Right ventricle myocardium superior (tissue), 1 donor: ENCODE results near the gene MGAT3. TPM values are rescaled to one million over a fixed set of nuclear protein-coding genes. Genes with fewer than 3 reads are reported as not detected.

Experiments used
- ATAC-seq: fragments of 200-7000 bp; cut with Tn5 transposase; one replicate; pipeline ENCODE4 v1.9.1; 2020; ENCODE audit warnings: mild to moderate bottlenecking; ENCODE audit not compliant: poor library complexity
- DNase-seq: peaks from one replicate; pipeline ENCODE4 v3.0.0-alpha.2; 2020
- intact Hi-C: fragments of 100-400 bp; cut with DNase I; formaldehyde crosslinking; loops from one replicate; pipeline ENCODE4 v1.11.2; 2022
- total RNA-seq: library from RNA; stranded (reverse); fragmentation: NEBNext Ultra II Directional; extraction: Animal tissue kit (Norgen Biotek cat#: 25700); gene quantifications from one replicate; pipeline ENCODE4 v1.2.1, GENCODE V29; 2021
- donor health status: DM: no; HTN: yes; CAD: no; lungs with severe emphysema.

Gene MGAT3
- total RNA-seq, 1 donor from 2014 or later: 3.9 TPM

DNA sequence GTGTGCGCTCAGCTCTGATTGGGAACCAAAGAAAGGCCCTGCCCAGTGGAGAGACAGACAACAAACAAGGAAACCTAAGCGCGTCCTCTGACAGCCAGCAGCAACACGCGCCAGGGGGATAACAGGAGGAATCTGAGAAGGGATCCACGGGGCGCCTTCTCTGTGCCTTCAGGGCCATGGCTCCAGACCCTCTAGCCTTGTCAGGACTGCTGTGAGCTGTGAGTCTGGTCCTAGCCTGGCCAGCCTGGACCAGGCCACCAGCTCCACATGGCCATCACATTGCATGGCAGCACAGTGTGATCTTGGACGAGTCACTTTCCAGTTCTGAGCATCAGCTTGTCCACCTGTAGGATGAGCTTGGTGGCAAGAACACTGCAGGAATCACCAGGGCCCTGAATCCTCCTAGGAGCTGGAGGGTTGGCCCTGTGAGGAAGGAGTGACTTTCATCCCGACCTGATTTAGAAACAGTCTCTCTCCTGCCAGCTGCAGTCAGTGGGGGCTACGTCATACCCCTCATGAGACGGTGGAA is 11.8 kb upstream of the MGAT3 start:
- ATAC-seq (no peak), DNase-seq (no peak)
- intact Hi-C loops: no loop called here

DNA sequence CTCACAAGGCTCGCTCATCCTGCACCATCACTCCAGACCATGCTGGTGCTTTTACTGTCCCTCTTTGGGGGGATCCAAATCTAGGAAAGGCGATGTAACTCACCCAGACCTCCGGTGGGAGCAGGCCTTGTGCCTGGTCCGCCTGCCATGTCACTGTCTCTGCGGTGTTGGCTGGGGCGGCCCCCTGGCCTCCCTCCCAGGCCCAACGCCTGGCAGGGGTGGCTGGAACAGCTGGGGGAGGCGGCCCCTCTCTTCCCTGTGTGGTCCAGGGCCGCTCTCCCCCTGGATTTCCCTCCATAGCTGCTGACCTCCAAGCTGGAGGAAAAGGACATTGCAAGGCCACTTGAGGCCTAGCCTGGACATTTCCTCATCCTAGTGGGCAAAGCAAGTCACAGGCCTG is 11.1 kb upstream of the MGAT3 start:
- DNase-seq: no peak
- intact Hi-C loops: no loop called here
- ATAC-seq: no peak

DNA sequence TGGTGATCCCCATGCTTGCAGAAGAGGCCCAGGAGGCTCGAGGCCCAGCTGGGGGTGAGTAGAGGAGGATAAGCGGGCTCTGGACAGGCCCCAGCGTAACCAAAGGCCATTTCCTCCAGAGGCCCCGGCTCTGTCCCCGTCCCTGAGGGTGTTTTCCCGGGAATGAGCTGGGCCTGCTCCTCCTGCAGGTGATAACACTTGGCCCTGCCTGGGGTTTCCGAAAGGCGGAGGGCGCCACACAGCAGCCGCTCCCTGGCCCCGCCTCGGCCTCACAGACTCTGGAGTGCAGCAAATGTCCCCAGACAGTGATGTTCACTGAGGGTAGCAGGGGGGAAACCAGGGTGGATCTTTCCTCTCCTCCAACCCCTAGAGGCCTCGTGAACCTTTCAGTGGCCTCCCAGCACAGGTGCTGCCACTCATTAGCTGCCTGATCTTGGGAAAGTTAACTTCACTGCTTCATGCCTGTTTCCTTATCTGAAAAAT is 10.5 kb upstream of the MGAT3 start:
- DNase-seq (no peak), ATAC-seq (no peak)
- intact Hi-C loops: no loop called here

DNA sequence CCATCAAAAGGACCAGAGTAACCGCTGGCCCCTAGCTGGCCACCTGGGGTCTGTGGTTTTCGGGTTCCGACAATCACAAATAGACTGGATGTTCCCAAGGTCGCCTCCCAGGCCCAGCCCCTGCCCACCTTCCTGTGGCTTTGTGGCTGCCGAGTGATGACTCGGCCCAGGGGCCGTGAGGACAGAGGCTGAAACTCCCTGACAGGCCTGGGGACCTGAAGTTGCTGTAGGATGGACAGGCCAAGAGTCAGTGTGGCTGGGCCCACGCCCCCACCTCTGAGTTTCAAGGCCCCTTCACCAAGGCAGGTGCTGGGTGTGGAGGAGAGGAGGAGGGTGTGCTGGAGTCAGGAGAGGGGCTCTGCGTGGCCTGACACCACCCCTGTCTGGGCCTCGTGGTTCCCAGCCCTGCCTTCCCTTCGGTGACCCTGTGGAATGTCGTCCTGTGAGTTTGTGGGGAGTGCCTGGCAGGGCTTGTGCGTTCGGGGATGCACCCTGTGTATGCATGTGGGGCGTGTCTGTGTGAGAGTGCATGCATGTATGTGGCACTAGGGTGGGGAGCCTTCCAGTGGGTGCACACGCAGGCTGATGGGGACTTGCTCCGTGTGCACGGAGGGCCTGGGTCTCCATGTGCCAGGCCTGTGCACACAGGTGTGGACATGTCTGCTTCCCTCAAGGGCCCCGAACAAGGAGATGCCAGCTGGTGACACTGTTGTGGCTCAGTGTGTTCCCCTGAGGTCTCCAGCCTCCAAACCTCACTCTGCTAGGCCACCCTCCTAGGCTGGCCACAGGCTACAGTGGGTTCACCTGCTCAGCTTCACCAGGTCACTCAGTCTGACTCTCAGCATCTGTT is 8.4 kb upstream of the MGAT3 start:
- no peak for ATAC-seq
- intact Hi-C loops: no loop called here
- no peak for DNase-seq

DNA sequence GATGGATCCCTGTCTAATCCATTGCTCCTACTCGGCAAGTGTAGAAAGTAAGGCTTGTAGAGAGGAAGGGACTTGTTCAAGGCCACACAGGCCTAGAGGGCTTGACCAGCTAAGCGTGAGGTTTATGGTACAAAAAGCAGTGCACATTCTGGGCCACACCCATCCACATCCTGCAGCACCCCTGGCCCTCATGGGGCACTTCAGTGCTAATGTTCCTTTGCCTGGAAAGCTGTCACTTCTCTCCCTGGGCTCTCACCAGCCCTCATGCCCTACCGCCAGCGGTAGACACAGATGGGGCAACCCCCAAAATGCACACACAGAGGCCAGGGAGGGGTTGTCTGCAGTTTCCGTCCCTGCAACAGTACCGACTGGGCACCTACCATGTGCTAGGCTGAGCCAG is 7.1 kb upstream of the MGAT3 start:
- intact Hi-C loops: no loop called here
- DNase-seq: no peak
- ATAC-seq: no peak

DNA sequence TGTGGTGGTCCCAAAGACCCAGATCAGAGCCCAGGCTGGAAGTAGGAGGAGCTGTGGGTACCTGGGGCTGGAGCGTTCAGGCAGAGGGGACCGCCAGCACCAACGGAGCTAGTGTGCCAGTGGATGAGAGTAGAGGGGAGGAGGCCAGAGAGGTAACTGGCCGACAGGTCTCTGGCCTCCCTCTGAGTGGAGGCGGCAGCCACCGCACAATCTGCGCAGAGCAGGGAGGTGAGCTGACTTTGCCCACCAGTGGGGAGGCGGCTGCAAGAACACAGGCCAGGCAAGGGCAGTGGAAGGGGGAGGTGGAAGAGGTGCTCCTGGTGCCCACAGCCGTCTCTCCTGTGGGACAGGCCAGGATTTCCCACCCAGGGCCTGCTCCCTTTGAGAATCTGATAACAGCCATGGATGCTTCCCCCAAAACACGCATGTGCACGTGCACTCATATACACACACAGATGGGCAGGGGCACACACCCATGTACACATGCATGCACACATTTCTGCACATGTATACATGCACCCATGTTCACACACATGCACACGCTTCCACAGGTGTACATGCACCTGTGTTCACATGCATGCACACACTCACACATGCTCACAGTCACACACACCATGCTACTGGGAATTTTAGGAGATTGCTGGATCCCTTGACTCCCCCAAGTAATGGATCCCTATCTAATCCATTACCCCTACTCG is 6.4 kb upstream of the MGAT3 start:
- intact Hi-C loops: no loop called here
- DNase-seq (no peak), ATAC-seq (no peak)

DNA sequence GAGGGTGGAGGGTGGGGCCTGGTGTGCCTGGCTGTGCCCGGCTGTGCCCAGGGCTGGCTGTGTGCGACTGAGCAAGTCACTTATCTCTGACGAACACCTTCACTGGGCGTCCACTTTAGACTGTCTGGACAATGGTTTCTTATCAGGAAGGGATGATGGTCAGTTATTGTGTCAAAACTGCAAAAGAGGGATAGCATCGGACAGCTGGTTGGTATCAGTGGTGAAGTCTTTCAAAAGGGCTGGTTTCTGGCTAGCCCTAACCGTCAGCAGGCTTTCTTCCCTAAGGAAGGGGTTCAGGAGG is 4.1 kb upstream of the MGAT3 start:
- ATAC-seq: no peak
- intact Hi-C loops: no loop called here
- DNase-seq: no peak

DNA sequence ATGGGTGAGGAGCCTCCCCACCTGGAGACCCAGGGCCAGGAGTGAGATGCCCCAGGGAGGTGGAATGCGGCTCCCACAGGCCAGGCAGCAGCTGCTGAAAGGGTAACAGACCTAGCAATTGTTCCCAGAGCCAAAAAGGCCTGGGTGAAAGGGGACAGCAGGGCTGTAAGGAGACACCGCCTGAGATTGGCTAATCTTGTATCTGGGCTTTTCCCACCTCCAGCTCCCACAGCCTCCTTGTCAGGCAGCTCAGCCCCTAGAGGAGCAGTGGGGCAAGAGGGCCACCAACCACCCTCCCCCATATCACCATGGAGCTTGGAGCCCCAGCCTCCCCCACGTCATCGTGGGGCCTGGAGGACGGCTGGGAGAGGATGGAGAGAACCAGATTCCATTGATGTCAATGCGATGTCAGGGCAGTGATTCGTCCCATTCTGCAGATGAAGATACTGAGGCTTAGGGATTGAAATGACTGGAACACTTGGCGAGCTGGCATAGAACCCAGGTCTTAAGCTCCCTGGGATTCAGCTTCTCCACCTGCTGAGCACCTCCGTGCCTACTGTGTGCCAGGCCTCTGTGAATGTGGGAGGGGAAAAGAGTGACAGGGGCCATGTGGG is 2.9 kb upstream of the MGAT3 start:
- DNase-seq (no peak), ATAC-seq (no peak)
- intact Hi-C loops: no loop called here

DNA sequence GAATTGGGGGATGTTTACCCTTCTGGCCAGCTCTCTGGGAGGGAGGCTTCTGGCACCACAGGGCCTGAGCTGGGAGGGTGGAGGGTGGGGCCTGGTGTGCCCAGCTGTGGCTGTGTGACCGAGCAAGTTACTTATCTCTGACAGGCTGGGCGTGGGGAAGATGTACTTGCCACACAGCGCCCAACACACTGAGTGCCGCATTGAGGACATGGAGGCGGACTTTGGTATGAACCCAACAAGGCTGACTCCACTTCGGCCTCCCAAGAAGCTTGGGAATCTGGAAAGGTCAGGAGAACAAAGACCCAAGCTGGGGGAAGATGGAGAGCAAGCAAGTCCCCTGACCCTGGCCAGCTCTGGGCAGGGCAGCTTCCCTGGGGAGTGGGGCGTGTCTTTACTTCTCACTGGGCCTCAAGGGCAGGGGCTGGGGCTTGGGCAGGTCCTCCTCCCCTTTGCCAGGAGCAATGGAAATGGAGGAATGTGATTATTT is 2.4 kb upstream of the MGAT3 start:
- ATAC-seq: no peak
- intact Hi-C loops: no loop called here
- no peak for DNase-seq

DNA sequence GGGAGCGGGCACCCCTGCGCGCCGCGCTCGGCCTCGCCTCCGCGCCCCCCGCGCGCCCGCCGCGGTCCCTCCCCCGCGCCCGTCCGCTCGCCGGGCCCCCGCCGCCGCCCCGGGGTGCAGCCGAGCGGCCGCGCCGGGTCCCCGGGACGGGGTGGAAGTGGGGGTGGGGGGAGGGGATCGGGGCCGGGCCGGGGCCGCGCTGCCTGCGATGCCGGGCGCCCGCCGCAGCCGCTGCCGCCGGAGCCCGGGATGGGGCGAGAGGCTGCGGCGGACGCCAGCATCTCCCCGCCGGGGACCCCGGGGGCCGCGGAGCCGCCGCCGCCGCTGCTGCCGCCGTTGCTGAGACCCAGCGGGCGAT is 365 bp downstream of the MGAT3 start:
- intact Hi-C loops: no loop called here
- no peak for ATAC-seq

DNA sequence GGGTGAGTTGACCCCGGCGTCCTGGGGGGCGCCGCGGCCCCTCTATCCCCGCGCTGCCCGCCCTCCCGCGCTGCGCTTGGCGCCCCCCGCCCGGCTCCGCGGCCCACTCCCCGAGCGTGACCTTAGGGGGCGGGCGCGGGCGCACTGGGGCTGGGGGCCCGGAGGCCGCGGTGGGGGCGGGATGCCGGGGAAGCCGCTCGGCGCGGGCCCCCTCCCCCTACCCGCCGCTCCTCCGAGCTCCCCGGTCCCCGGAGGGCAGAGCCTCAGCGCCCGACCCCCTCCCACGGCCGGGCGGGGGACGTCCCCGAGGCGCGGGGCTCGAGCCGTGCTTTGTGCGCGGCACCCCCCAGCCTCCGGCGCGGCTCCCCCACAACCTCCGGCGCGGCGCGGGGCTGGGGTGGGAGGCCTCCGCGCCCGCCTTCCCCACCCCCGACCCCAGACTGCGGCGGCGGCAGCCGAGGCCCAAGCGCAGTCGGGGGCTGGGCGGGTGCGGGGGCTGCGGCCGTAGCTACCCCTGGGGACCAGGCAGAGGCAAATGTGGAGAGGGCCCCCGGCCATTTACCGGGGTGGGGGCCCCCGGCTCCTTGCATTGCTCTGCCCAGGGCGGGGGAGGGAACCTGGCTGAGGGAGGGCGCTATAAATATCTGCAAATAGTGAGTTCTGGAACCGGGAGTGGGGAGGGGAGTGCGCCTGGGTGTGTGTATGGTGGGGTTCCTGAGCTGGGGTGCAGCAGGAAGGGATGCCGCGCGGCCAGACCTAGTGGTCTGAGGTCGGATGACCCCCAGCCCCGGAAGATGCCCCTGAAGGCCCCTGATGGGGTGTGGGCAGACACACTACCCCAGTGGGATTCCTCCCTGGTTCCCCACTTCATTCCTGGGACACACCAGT is 988 bp downstream of the MGAT3 start:
- DNase-seq: no peak
- peak; percentile 16 for ATAC-seq
- intact Hi-C loops: no loop called here

More for the DNA sequence above, 365 bp downstream of the MGAT3 start:
- no peak for DNase-seq

DNA sequence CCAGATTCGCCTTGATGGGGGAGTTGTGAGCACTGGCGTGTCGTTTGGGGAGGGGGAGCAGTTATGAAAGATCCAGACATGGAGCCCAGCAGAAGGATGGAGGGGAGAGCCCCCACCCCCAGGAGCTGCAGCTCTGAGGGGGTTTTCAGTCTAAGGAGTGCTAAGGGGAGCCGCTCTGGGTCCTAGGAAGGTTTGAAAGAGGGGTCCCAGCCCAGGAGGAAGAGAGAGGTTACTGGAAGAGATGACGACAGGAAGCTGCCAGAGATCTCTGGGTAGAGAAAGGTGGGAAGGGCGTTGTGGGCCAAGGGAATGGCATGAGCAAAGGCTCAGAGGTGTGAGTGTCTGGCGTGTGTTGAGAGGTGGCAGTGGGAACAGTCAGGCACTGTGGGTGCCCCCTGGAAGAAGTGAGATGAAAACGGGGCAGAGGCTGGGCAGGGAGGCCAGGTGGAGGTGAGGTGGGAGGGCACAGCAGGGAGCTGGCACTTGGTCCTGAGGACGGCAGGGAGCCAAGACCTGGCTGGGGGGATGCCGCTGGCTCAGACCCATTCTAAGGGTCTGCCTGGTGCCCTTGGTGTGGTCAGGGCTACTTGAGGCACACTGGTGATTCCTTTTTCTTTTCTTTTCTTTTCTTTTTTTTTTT is 1.8 kb downstream of the MGAT3 start:
- DNase-seq: no peak
- ATAC-seq: no peak
- intact Hi-C loops: no loop called here

DNA sequence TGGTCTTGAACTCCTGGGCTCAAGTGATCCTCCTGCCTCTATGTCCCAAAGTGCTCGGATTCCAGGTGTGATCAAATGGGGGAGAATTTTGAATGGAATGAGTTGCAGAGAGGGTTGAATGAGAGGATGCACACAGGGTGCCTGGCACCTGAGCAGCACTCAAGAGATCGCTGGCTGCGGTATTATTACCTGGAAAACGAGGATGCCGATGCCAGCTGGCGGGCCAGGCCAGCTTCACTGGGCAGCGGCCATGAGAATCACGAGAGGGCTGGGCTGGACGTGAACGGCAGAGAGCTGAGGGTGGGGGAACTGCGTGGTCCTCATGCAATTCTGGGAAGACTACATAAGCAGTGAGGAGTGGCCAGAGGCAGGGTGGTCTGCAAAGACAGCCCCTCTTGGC is 2.9 kb downstream of the MGAT3 start:
- no peak for DNase-seq
- intact Hi-C loops: no loop called here
- no peak for ATAC-seq

DNA sequence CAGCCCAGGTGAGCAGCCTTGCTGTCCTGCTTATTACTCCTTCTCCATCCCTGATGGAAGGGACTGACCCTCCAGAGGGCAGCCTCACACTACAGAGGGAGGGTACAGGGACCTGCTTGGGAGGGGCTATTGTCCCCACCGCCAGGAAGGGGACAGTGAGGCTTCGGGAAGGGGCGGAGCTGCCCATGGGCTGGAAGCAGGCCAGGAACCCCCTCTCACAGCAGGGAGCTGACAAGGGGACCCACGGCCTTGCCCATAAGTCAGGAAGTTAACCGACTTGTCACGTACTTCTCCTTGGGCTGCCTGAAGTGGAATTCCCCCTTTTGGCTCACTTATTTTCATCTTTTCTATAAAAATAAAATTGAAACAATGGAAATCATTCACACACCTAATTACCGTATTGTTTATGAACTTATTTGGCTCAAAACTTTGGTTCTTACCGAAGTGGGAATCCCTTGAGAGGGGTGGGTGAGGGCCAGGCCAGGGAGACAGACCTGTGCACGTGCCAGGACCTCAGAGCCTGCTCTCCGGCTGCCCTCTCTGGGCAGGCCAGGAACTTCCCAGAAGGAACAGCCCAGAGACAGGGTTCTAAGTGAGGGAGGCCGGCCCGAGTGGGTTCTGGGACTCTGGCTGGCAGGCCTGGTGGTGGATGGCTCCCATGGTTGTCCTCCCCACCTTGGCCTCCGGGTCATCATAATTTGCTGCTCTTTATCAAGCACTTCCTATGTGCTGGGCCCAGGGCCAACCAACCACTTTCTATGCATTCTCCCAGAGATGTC is 5.8 kb downstream of the MGAT3 start:
- intact Hi-C loops: no loop called here
- DNase-seq (peak; percentile 73), ATAC-seq (peak; percentile 41)

DNA sequence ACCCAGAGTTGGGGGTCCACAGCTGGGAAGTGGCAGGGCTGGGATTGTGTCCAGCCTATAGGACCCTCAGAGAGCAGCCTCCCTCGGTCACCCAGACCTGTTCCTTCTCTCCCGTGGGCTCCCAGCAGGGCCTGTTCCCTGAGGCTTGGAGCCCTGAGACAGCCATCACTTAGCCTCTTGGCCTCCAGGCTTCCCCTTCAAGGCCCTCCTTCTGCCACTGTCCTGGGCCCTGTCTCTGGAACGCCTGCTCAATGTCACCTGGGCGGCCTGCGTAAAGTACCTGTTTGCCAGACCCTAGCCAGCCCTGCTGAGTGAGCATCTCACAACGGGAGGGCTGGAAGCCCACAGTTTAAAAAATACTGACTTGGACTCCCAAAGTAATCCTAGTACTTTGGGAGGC is 6.5 kb downstream of the MGAT3 start:
- DNase-seq (no peak), ATAC-seq (no peak)
- intact Hi-C loops: no loop called here

DNA sequence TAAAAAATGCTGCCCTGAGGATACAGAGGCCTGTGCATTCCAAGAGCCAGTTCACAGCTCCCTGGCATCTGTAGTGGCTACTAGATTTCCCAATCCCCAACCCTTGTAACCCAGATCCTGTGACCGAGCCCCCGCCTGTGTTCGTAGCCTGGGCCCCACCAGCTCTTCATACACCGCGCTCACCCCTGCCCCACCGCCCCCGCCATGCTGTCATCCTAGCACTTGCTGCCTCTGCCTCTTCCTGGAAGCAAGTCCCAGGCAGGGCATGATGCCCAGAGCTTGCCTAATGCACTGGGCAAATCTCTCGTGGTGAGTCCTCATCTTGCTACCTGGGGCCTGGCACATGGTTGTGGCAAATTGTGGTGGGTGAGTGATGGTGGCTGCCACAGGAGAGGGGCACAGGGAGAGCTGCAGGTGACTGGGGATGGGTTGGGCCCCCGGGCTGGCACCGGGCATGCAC is 7.1 kb downstream of the MGAT3 start:
- intact Hi-C loops: no loop called here
- peak; percentile 25 for ATAC-seq
- peak; percentile 63 for DNase-seq

DNA sequence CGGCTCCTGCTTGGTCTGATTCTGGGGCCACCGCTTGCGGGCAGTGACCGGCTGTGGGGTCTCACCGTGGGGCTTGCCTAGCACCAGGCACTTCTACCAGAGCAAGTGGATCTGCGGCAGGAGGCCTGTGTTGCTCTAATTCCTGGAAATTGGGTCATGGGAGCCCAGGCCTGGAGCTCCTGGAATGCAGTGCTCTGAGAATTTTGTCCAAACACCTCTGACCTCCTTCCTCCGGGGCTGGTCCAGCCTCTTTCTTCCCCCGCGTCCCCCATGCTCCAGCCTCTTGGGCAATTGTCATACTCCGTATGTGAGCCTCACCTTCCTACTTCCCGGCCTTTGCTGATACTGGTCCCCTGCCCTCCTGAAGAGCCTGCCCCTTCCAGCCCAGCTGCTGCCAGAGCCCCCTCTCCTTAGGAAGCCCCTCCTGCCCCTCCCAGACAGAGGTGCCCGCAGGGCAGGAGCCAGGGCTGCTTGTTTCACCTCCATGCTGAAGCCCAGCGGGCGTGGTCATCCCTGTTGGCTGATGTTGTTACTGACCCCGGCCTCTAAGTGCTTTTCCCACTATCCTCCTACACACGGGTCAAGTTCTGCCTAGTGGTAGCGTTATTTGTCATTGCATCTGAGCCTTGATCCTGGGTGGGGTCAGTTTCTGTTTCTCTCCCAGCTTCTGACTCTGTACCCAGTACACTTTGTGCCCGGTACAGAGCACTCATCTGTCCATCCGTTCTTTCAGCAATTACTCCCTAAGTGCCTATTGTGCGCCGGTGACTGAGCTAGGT is 9.6 kb downstream of the MGAT3 start:
- ATAC-seq: no peak
- no peak for DNase-seq
- intact Hi-C loops: no loop called here
